Activated CD8-positive, alpha-beta memory T cell treated with anti-CD3 and anti-CD28 coated beads for 4 hours (primary cell): ENCODE results near the gene HSPA1L.
"Not testable (repeated sequence)": the region's sequence is repeated elsewhere in the genome, so short reads cannot be mapped to it uniquely, and the experiment has no call there.

Source experiments
- DNase-seq, 2 donors: peaks; one replicate each; pipeline ENCODE4 v3.0.0-alpha.2; 2020; ENCODE audit warnings: low read depth in 2 of 2

HSPA1L gene

GRCh38 chr6:31813465-31813849 is 1.6 kb downstream of the HSPA1L start:
- no peak for DNase-seq

GRCh38 chr6:31811645-31812044 is 3.4 kb downstream of the HSPA1L start:
- DNase-seq = no peak

GRCh38 chr6:31808599-31808998 is 6.5 kb downstream of the HSPA1L start:
- DNase-seq = not testable (repeated sequence)

GRCh38 chr6:31806470-31807272 is 8.4 kb downstream of the HSPA1L start, which contains the start of gene LSM2:
TSS of gene LSM2 (minus strand) at chr6:31806966. CDS start at chr6:31806757, 209 bp downstream.
- peak; percentile 93 to 95 for DNase-seq

- no peak for DNase-seq
These were observed 9.1 kb downstream of the HSPA1L start for GRCh38 chr6:31805939-31806469.

GRCh38 chr6:31801031-31801927 is 13.8 kb downstream of the HSPA1L start:
- not testable (repeated sequence) for DNase-seq

- DNase-seq = no peak
These were observed 15.3 kb downstream of the HSPA1L start for GRCh38 chr6:31799781-31800180.

GRCh38 chr6:31797588-31797987 is 17.5 kb downstream of the HSPA1L start:
- DNase-seq = no peak

GRCh38 chr6:31796993-31797385 is 18.1 kb downstream of the HSPA1L start:
- no peak for DNase-seq

- peak; percentile 64 to 65 for DNase-seq
These were observed 19.3 kb downstream of the HSPA1L start, which contains the start of gene VARS1 for GRCh38 chr6:31795616-31796298. TSS of gene VARS1 (minus strand) at chr6:31795752. CDS start at chr6:31795217, 535 bp downstream.

- DNase-seq = no peak
These were observed 20.0 kb downstream of the HSPA1L start for GRCh38 chr6:31794866-31795615.

- no peak for DNase-seq
These were observed 20.7 kb downstream of the HSPA1L start for GRCh38 chr6:31794294-31794865.

GRCh38 chr6:31793927-31794245 is 21.2 kb downstream of the HSPA1L start:
- not testable (repeated sequence) for DNase-seq

- no peak for DNase-seq
These were observed 22.3 kb downstream of the HSPA1L start for GRCh38 chr6:31792761-31793171.

GRCh38 chr6:31792090-31792374 is 23.1 kb downstream of the HSPA1L start:
- no peak for DNase-seq

- no peak for DNase-seq
These were observed 23.6 kb downstream of the HSPA1L start for GRCh38 chr6:31791324-31792089.

GRCh38 chr6:31785475-31785874 is 29.6 kb downstream of the HSPA1L start:
- no peak for DNase-seq

GRCh38 chr6:31784098-31784925 is 30.8 kb downstream of the HSPA1L start:
- DNase-seq = no peak

- no peak for DNase-seq
These were observed 32.8 kb downstream of the HSPA1L start for GRCh38 chr6:31782126-31782855.
